Measurements from ENCODE around the gene RNF111.
"Not testable (repeated sequence)": the region's sequence is repeated elsewhere in the genome, so short reads cannot be mapped to it uniquely, and the experiment has no call there.

Gene RNF111

GRCh38 chr15:59133929-59134427 is 146.5 kb downstream of the RNF111 start:
- no peak for DNase-seq (ENCODE audit: low spot score)

- no peak for DNase-seq (ENCODE audit: low spot score)
These were observed 150.1 kb downstream of the RNF111 start for GRCh38 chr15:59137566-59137965.

GRCh38 chr15:59138243-59138642 is 150.8 kb downstream of the RNF111 start:
- peak; percentile 46 for DNase-seq (ENCODE audit: low spot score)

- no peak for DNase-seq (ENCODE audit: low spot score)
These were observed 153.2 kb downstream of the RNF111 start for GRCh38 chr15:59140422-59141226.

- DNase-seq (ENCODE audit: low spot score) = no peak
These were observed 155.8 kb downstream of the RNF111 start for GRCh38 chr15:59143281-59143680.

GRCh38 chr15:59144594-59144993 is 157.1 kb downstream of the RNF111 start:
- not testable (repeated sequence) for DNase-seq (ENCODE audit: low spot score)
